Right atrium auricular region (tissue), 2 donors: ENCODE data around the gene CEP290. TPM values are rescaled to one million over a fixed set of nuclear protein-coding genes. Genes with fewer than 3 reads are reported as not detected.
"Not testable (repeated sequence)": the region's sequence is repeated elsewhere in the genome, so short reads cannot be mapped to it uniquely, and the experiment has no call there.

Experiments used
- DNase-seq: peaks from one replicate; pipeline ENCODE4 v3.0.0-alpha.2; 2019; ENCODE audit warnings: low spot score
- H3K27ac ChIP-seq, 2 donors: fragments of 200-600 bp; sonication (generic); 1 replicate in 1 of 2; 2 replicates in 1 of 2; pipeline ENCODE4 v1.5.1; 2016 to 2019
- H3K27me3 ChIP-seq, 2 donors: fragments of 200-600 bp; sonication (generic); one replicate each; pipeline versions ENCODE4 v1.5.1 to v1.6.0; 2017 to 2019
- H3K36me3 ChIP-seq: fragments of 200-600 bp; sonication (generic); one replicate; pipeline ENCODE4 v1.5.1; 2016
- H3K4me1 ChIP-seq, 2 donors: fragments of 200-600 bp; sonication (generic); one replicate each; pipeline versions ENCODE4 v1.5.1 to v1.6.0; 2017 to 2019
- H3K4me3 ChIP-seq, 2 donors: fragments of 200-600 bp; sonication (generic); 1 replicate in 1 of 2; 2 replicates in 1 of 2; pipeline ENCODE4 v1.5.1; 2017 to 2019; ENCODE audit warnings: mild to moderate bottlenecking in 1 of 2, moderate library complexity in 1 of 2
- H3K9me3 ChIP-seq, 2 donors: fragments of 200-600 bp; sonication (generic); one replicate each; pipeline ENCODE4 v1.5.1; 2019
- CTCF ChIP-seq, 2 donors: fragments of 200-600 bp; sonication (generic); IDR thresholded peaks; one replicate each; pipeline ENCODE4 v1.5.1; 2019; ENCODE audit warnings: antibody characterized with exemption in 2 of 2
- total RNA-seq, 2 donors: library from RNA; depleted of rRNA; stranded (reverse); fragments of >200 nt; gene quantifications; one replicate each; pipeline ENCODE4 v1.1.0, GENCODE V29; 2016

Gene CEP290
- total RNA-seq, 2 donors from 2014 or later, result 5.9 to 8.7 TPM

DNA sequence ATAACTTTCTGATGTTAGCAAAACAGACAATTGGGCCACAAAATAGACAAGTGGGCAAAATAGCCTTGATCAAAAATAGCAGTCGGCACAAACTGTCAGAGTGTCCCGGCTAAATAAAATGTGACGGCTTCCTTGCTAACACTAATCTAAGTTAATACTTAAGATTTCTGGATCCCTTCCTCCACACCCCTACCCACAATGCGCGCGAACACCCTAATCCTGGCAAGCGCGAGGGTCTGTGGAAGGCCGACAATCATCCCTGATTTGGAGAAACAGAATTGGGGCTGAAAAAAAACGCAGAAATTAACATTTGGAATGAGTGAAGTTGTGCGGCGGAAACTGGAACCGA lies 489 bp downstream of the CEP290 start:
- DNase-seq, result no peak
- no peak for TF ChIP-seq CTCF (IDR thresholded peaks at IDR 0.05)
- Histone ChIP-seq H3K9me3 (no peaks in the 10 kb centered on the region), H3K27ac (peak overlapping the region; percentile 74 to 80), H3K4me3 (peak overlapping the region; percentile 69 to 82), H3K4me1 (peaks cover 0 to 26% of the 10 kb centered on the region in 2 donors), H3K36me3 (no peaks in the 10 kb centered on the region), H3K27me3 (no peaks in the 10 kb centered on the region)

GRCh38 chr12:88139711-88140110 lies 2.2 kb downstream of the CEP290 start:
- H3K36me3 ChIP-seq, DNase-seq, H3K27me3 ChIP-seq, H3K9me3 ChIP-seq, H3K27ac ChIP-seq, H3K4me3 ChIP-seq: not testable (repeated sequence)
- peaks cover 0 to 26% of the 10 kb centered on the region in 2 donors for H3K4me1 ChIP-seq

GRCh38 chr12:88133181-88133580 lies 8.7 kb downstream of the CEP290 start:
- H3K4me3 ChIP-seq, H3K4me1 ChIP-seq, H3K27me3 ChIP-seq, DNase-seq, H3K9me3 ChIP-seq, H3K27ac ChIP-seq, H3K36me3 ChIP-seq: not testable (repeated sequence)

- H3K9me3 ChIP-seq, result no peaks in the 10 kb centered on the region
- H3K27me3 ChIP-seq, result no peaks in the 10 kb centered on the region
- peaks cover 11% of the 10 kb centered on the region for H3K36me3 ChIP-seq
- no peak overlapping the region for H3K27ac ChIP-seq
- no peaks in the 10 kb centered on the region for H3K4me1 ChIP-seq
- no peak for TF ChIP-seq CTCF (IDR thresholded peaks at IDR 0.05)
- DNase-seq, result no peak
- no peak overlapping the region for H3K4me3 ChIP-seq
Observed at GRCh38 chr12:88132392-88132791, 9.5 kb downstream of the CEP290 start.

DNA sequence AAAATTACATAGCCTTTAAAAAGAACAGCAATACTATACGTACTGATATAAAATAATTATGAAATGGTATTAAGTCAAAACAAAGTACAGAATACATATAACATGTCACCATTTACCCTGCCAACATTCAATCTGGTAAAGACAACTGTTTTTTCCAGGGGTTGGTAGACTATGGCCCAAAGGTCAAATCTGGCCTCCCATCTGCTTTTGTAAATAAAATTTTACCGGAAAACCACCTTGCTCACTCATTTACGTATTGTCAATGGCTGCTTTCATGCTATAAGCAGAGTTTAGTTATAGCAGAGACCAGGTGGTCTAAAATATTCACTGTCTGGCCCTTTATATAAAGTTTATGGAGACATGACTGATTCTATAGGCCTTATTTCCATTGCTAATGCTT lies 14.0 kb downstream of the CEP290 start:
- H3K9me3 ChIP-seq, result no peaks in the 10 kb centered on the region
- no peak overlapping the region for H3K4me3 ChIP-seq
- no peaks in the 10 kb centered on the region for H3K27me3 ChIP-seq
- DNase-seq, result no peak
- H3K4me1 ChIP-seq, result no peaks in the 10 kb centered on the region
- H3K36me3 ChIP-seq, result peaks cover 11% of the 10 kb centered on the region
- H3K27ac ChIP-seq, result no peak overlapping the region
- TF ChIP-seq CTCF (IDR thresholded peaks at IDR 0.05), result no peak

- no peak for DNase-seq
Observed at GRCh38 chr12:88127099-88127498, 14.8 kb downstream of the CEP290 start.

More at GRCh38 chr12:88127099-88127498, 14.8 kb downstream of the CEP290 start:
- Histone ChIP-seq H3K4me1 (no peaks in the 10 kb centered on the region), H3K36me3 (peaks cover 11% of the 10 kb centered on the region), H3K9me3 (no peaks in the 10 kb centered on the region), H3K4me3 (no peak overlapping the region), H3K27ac (no peak overlapping the region), H3K27me3 (no peaks in the 10 kb centered on the region)
- no peak for TF ChIP-seq CTCF (IDR thresholded peaks at IDR 0.05)
